ENCODE data around the gene FHIT.

GRCh38 chr3:60932643-60933042 is 318.6 kb downstream of the FHIT start:
- no peak for TF ChIP-seq POLR2A (IDR thresholded peaks at IDR 0.05)
- TF ChIP-seq, protein P1, sequence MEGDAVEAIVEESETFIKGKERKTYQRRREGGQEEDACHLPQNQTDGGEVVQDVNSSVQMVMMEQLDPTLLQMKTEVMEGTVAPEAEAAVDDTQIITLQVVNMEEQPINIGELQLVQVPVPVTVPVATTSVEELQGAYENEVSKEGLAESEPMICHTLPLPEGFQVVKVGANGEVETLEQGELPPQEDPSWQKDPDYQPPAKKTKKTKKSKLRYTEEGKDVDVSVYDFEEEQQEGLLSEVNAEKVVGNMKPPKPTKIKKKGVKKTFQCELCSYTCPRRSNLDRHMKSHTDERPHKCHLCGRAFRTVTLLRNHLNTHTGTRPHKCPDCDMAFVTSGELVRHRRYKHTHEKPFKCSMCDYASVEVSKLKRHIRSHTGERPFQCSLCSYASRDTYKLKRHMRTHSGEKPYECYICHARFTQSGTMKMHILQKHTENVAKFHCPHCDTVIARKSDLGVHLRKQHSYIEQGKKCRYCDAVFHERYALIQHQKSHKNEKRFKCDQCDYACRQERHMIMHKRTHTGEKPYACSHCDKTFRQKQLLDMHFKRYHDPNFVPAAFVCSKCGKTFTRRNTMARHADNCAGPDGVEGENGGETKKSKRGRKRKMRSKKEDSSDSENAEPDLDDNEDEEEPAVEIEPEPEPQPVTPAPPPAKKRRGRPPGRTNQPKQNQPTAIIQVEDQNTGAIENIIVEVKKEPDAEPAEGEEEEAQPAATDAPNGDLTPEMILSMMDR (IDR thresholded peaks at IDR 0.05): no peak
